ENCODE measurements around the gene ATP7A.
A peak's percentile ranks its signal among the peaks of the same experiment; 100 is the strongest.

Gene ATP7A

GRCh38 chrX:77945910-77946545, 35.5 kb downstream of the ATP7A start:
- no peak for DNase-seq

GRCh38 chrX:77946571-77946970, 36.1 kb downstream of the ATP7A start:
- no peak for DNase-seq

GRCh38 chrX:77949840-77950239, 39.3 kb downstream of the ATP7A start:
- DNase-seq: no peak

GRCh38 chrX:77952173-77952572, 41.7 kb downstream of the ATP7A start:
- no peak for DNase-seq

- no peak for DNase-seq
Measured at GRCh38 chrX:77953302-77953701, 42.8 kb downstream of the ATP7A start.

- no peak for DNase-seq
Measured at GRCh38 chrX:77953708-77954107, 43.2 kb downstream of the ATP7A start.

GRCh38 chrX:77960567-77960966, 50.1 kb downstream of the ATP7A start:
- DNase-seq: no peak

GRCh38 chrX:77961063-77961462, 50.6 kb downstream of the ATP7A start:
- DNase-seq: no peak

- no peak for DNase-seq
Measured at GRCh38 chrX:77962068-77962902, 51.8 kb downstream of the ATP7A start.

GRCh38 chrX:77966361-77966760, 55.9 kb downstream of the ATP7A start:
- DNase-seq: no peak

GRCh38 chrX:77967631-77968030, 57.1 kb downstream of the ATP7A start:
- no peak for DNase-seq

GRCh38 chrX:77969538-77969937, 59.0 kb downstream of the ATP7A start, which contains the start of gene PGAM4:
PGAM4 (minus strand) TSS chrX:77969638; CDS start chrX:77969638, 0 bp downstream.
- no peak for DNase-seq

GRCh38 chrX:77975755-77976154, 65.3 kb downstream of the ATP7A start:
- DNase-seq: no peak

GRCh38 chrX:77977095-77977494, 66.6 kb downstream of the ATP7A start:
- DNase-seq: no peak

GRCh38 chrX:77977518-77977917, 67.0 kb downstream of the ATP7A start:
- no peak for DNase-seq

GRCh38 chrX:77979870-77980269, 69.4 kb downstream of the ATP7A start:
- no peak for DNase-seq

- no peak for DNase-seq
Measured at GRCh38 chrX:78011846-78012245, 101.4 kb downstream of the ATP7A start.

GRCh38 chrX:78019586-78020483, 109.3 kb downstream of the ATP7A start:
- DNase-seq: no peak

GRCh38 chrX:78024349-78025059, 114.0 kb downstream of the ATP7A start:
- DNase-seq: peak; percentile 1

GRCh38 chrX:78027798-78028197, 117.3 kb downstream of the ATP7A start:
- no peak for DNase-seq

GRCh38 chrX:78029663-78030062, 119.2 kb downstream of the ATP7A start:
- DNase-seq: peak; percentile 24

- DNase-seq: no peak
Measured at GRCh38 chrX:78035061-78035460, 124.6 kb downstream of the ATP7A start.

- no peak for DNase-seq
Measured at GRCh38 chrX:78037881-78038280, 127.4 kb downstream of the ATP7A start.
